CD4-positive, alpha-beta T cell treated with Interleukin-12 subunit alpha and Interleukin-12 subunit beta, for 1 hour (primary cell): Measurements from ENCODE around the gene INHBA.

Source experiments
- DNase-seq: peaks from one replicate; pipeline ENCODE4 v3.0.0-alpha.2; 2020

The INHBA gene

GRCh38 chr7:41702635-41703371 is at the start of gene INHBA:
Gene INHBA (minus strand): TSS chr7:41703090. CDS start chr7:41700374, 2,716 bp downstream.
- DNase-seq: no peak

- no peak for DNase-seq
Observed at GRCh38 chr7:41752615-41753014, 49.7 kb upstream of the INHBA start.

GRCh38 chr7:41750661-41751540 is 48.0 kb upstream of the INHBA start:
- no peak for DNase-seq

- no peak for DNase-seq
Observed at GRCh38 chr7:41747961-41748360, 45.1 kb upstream of the INHBA start.

GRCh38 chr7:41745451-41745850 is 42.6 kb upstream of the INHBA start:
- no peak for DNase-seq

- DNase-seq: no peak
Observed at GRCh38 chr7:41744161-41744560, 41.3 kb upstream of the INHBA start.

- no peak for DNase-seq
Observed at GRCh38 chr7:41742401-41743020, 39.6 kb upstream of the INHBA start.

GRCh38 chr7:41738806-41739205 is 35.9 kb upstream of the INHBA start:
- no peak for DNase-seq

- DNase-seq: no peak
Observed at GRCh38 chr7:41738336-41738735, 35.4 kb upstream of the INHBA start.

- no peak for DNase-seq
Observed at GRCh38 chr7:41735206-41735605, 32.3 kb upstream of the INHBA start.

- DNase-seq: no peak
Observed at GRCh38 chr7:41732843-41733306, 30.0 kb upstream of the INHBA start.

GRCh38 chr7:41732436-41732785 is 29.5 kb upstream of the INHBA start:
- DNase-seq: no peak

GRCh38 chr7:41731493-41732435 is 28.9 kb upstream of the INHBA start:
- DNase-seq: no peak

- no peak for DNase-seq
Observed at GRCh38 chr7:41730668-41731067, 27.8 kb upstream of the INHBA start.

GRCh38 chr7:41730161-41730560 is 27.3 kb upstream of the INHBA start:
- no peak for DNase-seq

- DNase-seq: no peak
Observed at GRCh38 chr7:41729059-41729458, 26.2 kb upstream of the INHBA start.

GRCh38 chr7:41725013-41725412 is 22.1 kb upstream of the INHBA start:
- DNase-seq: no peak

GRCh38 chr7:41720886-41721285 is 18.0 kb upstream of the INHBA start:
- no peak for DNase-seq

GRCh38 chr7:41720046-41720445 is 17.2 kb upstream of the INHBA start:
- no peak for DNase-seq

- no peak for DNase-seq
Observed at GRCh38 chr7:41716691-41717090, 13.8 kb upstream of the INHBA start.

- no peak for DNase-seq
Observed at GRCh38 chr7:41715000-41715399, 12.1 kb upstream of the INHBA start.

GRCh38 chr7:41711283-41712064 is 8.6 kb upstream of the INHBA start:
- no peak for DNase-seq
